ENCODE measurements around the gene PRDM11. TPM values are rescaled to one million over a fixed set of nuclear protein-coding genes. Genes with fewer than 3 reads are reported as not detected.

The PRDM11 gene
- total RNA-seq, 1 experiment from 2014 or later = 12.6 TPM

DNA sequence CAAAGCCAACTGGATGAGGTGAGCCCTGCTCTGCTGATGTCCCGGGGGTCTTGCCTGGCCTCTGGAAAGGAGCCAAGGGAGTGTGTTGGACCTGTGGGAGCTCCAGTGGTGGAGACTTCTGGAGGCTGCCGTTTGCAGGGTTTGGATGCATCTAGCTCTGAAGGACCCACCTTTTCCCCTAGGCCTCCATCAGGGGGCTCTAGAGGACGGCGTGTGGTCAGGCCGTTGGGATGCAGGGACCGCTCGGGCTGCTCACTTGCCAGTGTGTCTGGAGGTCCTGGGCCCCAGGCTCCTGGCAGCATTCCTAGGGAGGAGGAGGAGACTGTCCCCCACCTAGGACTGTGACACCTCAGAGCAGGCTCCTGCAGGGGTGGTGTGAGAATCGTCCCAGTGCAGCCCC, 58.3 kb downstream of the PRDM11 start:
- intact Hi-C loops (cut with micrococcal nuclease; ENCODE audit: unreplicated experiment) = no loop called here
- Histone ChIP-seq H3K4me1 (ENCODE audit: insufficient read depth, low read length, poor library complexity, severe bottlenecking) (peaks cover 6% of the 10 kb centered on the region), H3K9me3 (ENCODE audit: low read depth, low read length, poor library complexity, severe bottlenecking) (no peaks in the 10 kb centered on the region), H3K4me3 (ENCODE audit: low read depth, low read length, poor library complexity, severe bottlenecking) (no peak overlapping the region), H3K36me3 (ENCODE audit: insufficient read depth, low read length, poor library complexity, severe bottlenecking) (no peaks in the 10 kb centered on the region), H3K27ac (ENCODE audit: low read depth, low read length, poor library complexity, severe bottlenecking) (no peak overlapping the region), H3K27me3 (replicated peaks; ENCODE audit: insufficient read depth, low read depth, low read length, poor library complexity) (no peaks in the 10 kb centered on the region)
- DNase-seq (ENCODE audit: low spot score) = no peak
- no peak for TF ChIP-seq EZH2 (IDR thresholded peaks at IDR 0.05; ENCODE audit: borderline replicate concordance, low read depth, low read length, poor library complexity, severe bottlenecking)
- no peak for TF ChIP-seq CTCF (conservative IDR thresholded peaks at IDR 0.05; ENCODE audit: low read depth, low read length)
- BruUV-seq (replicated peaks) = no TSS peak
- CTCF ChIA-PET = no interaction called here
- POLR2A ChIA-PET (ENCODE audit: low non-redundant PET) = no interaction called here

DNA sequence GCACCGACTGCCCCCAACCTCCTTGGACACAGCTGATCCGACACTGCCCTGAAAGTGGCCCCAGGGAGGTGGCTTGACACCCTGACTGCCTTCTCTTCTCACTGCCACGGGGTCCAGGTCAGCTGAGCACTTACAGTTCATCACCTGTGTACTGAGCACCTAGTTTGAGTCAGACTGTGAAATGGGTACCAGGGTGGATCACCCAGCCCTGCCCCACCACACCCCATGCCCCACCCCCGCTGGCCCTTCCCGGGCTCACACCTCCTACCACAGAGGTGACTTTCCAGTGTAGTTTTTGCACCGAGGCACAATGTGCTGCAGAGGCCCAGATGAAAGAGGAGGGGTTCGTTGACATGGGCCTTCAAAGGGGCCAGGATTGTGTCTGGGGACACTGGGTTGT, 59.5 kb downstream of the PRDM11 start:
- POLR2A ChIA-PET (ENCODE audit: low non-redundant PET) = no interaction called here
- peaks cover 18% of the 10 kb centered on the region for H3K4me1 ChIP-seq (ENCODE audit: insufficient read depth, low read length, poor library complexity, severe bottlenecking)
- no peaks in the 10 kb centered on the region for H3K27me3 ChIP-seq (replicated peaks; ENCODE audit: insufficient read depth, low read depth, low read length, poor library complexity)
- H3K9me3 ChIP-seq (ENCODE audit: low read depth, low read length, poor library complexity, severe bottlenecking) = no peaks in the 10 kb centered on the region
- no peak overlapping the region for H3K4me3 ChIP-seq (ENCODE audit: low read depth, low read length, poor library complexity, severe bottlenecking)
- intact Hi-C loops (cut with micrococcal nuclease; ENCODE audit: unreplicated experiment) = no loop called here
- no TSS peak for BruUV-seq (replicated peaks)
- CTCF ChIA-PET = interaction anchor here (0.7 kb wide), 1 partner anchor 19 kb away, joined by 3 read pairs; no protein-coding TSS in a partner anchor
- H3K27ac ChIP-seq (ENCODE audit: low read depth, low read length, poor library complexity, severe bottlenecking) = no peak overlapping the region
- no peak for DNase-seq (ENCODE audit: low spot score)
- no peaks in the 10 kb centered on the region for H3K36me3 ChIP-seq (ENCODE audit: insufficient read depth, low read length, poor library complexity, severe bottlenecking)
- TF ChIP-seq CTCF (conservative IDR thresholded peaks at IDR 0.05; ENCODE audit: low read depth, low read length) (no peak), EZH2 (IDR thresholded peaks at IDR 0.05; ENCODE audit: borderline replicate concordance, low read depth, low read length, poor library complexity, severe bottlenecking) (no peak)

DNA sequence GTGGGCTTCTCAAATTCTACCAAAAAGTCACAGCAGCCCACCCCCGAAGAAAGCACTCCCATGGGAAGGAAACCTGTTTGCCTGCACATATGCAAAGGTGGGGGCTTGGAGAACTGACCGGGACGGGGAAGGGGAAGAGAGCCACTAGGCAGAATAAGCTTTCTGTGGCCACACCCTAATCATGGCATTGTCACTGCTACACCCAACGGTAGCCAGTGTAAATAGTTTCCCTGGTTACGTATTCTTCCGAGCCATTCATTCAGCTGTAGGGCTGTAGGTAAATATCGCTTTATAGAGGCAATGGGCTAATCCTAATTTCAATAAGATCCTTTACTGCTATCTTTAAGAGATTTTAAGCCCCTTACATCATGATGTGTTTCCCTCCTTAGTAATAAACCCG, 61.7 kb downstream of the PRDM11 start:
- CTCF ChIA-PET = no interaction called here
- BruUV-seq (replicated peaks) = no TSS peak

More for the DNA sequence above, 61.7 kb downstream of the PRDM11 start:
- Histone ChIP-seq H3K9me3 (ENCODE audit: low read depth, low read length, poor library complexity, severe bottlenecking) (no peaks in the 10 kb centered on the region), H3K27me3 (replicated peaks; ENCODE audit: insufficient read depth, low read depth, low read length, poor library complexity) (no peaks in the 10 kb centered on the region), H3K27ac (ENCODE audit: low read depth, low read length, poor library complexity, severe bottlenecking) (no peak overlapping the region), H3K4me1 (ENCODE audit: insufficient read depth, low read length, poor library complexity, severe bottlenecking) (peaks cover 18% of the 10 kb centered on the region), H3K4me3 (ENCODE audit: low read depth, low read length, poor library complexity, severe bottlenecking) (no peak overlapping the region), H3K36me3 (ENCODE audit: insufficient read depth, low read length, poor library complexity, severe bottlenecking) (no peaks in the 10 kb centered on the region)
- POLR2A ChIA-PET (ENCODE audit: low non-redundant PET) = interaction anchor here (0.5 kb wide), 1 partner anchor 227 kb away, joined by 4 read pairs; no protein-coding TSS in a partner anchor
- TF ChIP-seq CTCF (conservative IDR thresholded peaks at IDR 0.05; ENCODE audit: low read depth, low read length) (no peak), EZH2 (IDR thresholded peaks at IDR 0.05; ENCODE audit: borderline replicate concordance, low read depth, low read length, poor library complexity, severe bottlenecking) (no peak)
- intact Hi-C loops (cut with micrococcal nuclease; ENCODE audit: unreplicated experiment) = no loop called here
- DNase-seq (ENCODE audit: low spot score) = no peak

Measured in A673 (cell line).